ENCODE results near the gene SCAPER.
"Not testable (repeated sequence)": the region's sequence is repeated elsewhere in the genome, so short reads cannot be mapped to it uniquely, and the experiment has no call there.

SCAPER gene

DNA sequence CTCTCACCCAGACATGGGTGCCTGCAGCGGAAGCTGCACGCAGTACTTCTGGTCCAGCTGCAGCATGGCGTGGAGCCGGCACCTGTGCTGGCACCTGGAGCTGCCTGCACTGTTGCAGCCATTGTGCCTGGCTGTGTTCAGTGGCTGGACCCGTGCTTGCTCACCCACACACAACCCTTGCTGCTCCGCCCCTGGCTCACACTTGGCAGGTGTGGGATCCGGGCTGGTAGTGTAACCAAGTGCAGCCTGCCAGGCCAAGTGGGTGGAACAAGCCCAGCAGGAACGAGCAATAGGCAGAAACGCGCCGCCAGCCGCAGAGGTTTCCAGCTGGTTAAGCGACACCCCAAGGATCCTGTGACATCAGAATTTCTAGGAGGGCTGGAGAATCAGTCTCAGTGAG, 11.2 kb upstream of the SCAPER start:
- in situ Hi-C loops (cut with HindIII; ENCODE audit: low sequenced_read_pairs): no loop called here
- H3K4me3 ChIP-seq (ENCODE audit: low read depth, low read length): no peak overlapping the region
- DNase-seq (ENCODE audit: low read depth, low spot score): no peak
- TF ChIP-seq, protein P1, sequence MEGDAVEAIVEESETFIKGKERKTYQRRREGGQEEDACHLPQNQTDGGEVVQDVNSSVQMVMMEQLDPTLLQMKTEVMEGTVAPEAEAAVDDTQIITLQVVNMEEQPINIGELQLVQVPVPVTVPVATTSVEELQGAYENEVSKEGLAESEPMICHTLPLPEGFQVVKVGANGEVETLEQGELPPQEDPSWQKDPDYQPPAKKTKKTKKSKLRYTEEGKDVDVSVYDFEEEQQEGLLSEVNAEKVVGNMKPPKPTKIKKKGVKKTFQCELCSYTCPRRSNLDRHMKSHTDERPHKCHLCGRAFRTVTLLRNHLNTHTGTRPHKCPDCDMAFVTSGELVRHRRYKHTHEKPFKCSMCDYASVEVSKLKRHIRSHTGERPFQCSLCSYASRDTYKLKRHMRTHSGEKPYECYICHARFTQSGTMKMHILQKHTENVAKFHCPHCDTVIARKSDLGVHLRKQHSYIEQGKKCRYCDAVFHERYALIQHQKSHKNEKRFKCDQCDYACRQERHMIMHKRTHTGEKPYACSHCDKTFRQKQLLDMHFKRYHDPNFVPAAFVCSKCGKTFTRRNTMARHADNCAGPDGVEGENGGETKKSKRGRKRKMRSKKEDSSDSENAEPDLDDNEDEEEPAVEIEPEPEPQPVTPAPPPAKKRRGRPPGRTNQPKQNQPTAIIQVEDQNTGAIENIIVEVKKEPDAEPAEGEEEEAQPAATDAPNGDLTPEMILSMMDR (IDR thresholded peaks at IDR 0.05; ENCODE audit: low read depth, low read length): no peak

DNA sequence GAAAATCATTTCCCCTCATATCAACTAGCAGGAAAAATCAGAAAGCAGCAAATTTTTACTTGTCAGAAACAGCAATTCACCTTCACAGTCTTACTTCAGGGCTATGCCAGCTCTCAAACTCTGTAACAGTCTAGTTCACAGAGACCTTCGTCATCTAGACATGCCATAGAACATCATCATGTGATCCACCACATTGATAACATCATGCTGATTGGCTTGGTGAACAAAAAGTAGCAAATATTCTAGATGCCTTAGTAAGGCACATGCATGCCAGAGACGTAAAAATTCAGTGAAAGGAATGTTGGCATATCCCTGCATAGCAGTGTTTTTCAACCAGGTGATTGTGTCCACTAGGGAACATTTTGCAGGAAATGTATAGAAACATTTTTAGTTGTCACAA, 8.6 kb upstream of the SCAPER start:
- no peak for DNase-seq (ENCODE audit: low read depth, low spot score)
- H3K4me3 ChIP-seq (ENCODE audit: low read depth, low read length): no peak overlapping the region
- TF ChIP-seq, protein P1 (IDR thresholded peaks at IDR 0.05; ENCODE audit: low read depth, low read length): no peak
- in situ Hi-C loops (cut with HindIII; ENCODE audit: low sequenced_read_pairs): no loop called here

DNA sequence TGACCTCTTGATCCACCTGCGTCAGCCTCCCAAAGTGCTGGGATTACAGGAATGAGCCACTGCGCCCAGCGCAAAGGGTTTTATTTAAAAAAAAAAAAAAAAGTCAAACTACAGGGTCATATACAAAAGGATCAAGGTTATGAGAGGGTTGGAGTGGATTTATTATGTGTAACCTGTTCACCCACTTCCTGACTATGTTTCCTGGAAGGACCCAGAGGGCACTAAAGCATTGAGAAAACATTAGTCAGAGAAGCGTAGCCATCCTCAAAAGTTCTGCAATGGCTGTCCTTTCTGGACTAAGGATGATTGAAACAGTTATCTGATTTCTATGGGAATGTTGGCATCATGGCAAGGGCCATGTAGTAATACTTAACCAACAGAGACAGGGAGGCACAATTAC, 7.3 kb upstream of the SCAPER start:
- H3K4me3 ChIP-seq (ENCODE audit: low read depth, low read length): no peak overlapping the region
- no peak for DNase-seq (ENCODE audit: low read depth, low spot score)
- in situ Hi-C loops (cut with HindIII; ENCODE audit: low sequenced_read_pairs): no loop called here
- TF ChIP-seq, protein P1 (IDR thresholded peaks at IDR 0.05; ENCODE audit: low read depth, low read length): no peak

DNA sequence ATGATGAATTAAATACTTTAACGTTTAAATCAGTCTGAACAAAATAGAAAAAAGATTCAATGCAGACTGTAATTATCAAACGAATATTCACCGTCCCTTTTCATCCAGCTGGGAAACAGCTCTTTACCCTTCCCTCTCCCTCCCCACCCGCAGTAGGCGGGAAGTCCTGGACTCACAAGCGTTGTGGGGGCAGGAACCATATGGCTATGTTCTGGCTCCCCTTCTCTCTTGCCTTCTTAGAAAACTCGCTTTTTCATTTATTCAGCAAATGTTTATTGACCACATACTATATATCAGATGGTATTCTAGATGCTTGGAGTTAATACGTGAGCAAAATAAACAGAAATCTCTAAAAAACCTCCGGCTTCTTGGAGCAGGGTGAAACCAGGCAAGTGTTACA, 715 bp upstream of the SCAPER start:
- H3K4me3 ChIP-seq (ENCODE audit: low read depth, low read length): peak overlapping the region; percentile 86
- no peak for DNase-seq (ENCODE audit: low read depth, low spot score)
- in situ Hi-C loops (cut with HindIII; ENCODE audit: low sequenced_read_pairs): no loop called here
- TF ChIP-seq, protein P1 (IDR thresholded peaks at IDR 0.05; ENCODE audit: low read depth, low read length): no peak

DNA sequence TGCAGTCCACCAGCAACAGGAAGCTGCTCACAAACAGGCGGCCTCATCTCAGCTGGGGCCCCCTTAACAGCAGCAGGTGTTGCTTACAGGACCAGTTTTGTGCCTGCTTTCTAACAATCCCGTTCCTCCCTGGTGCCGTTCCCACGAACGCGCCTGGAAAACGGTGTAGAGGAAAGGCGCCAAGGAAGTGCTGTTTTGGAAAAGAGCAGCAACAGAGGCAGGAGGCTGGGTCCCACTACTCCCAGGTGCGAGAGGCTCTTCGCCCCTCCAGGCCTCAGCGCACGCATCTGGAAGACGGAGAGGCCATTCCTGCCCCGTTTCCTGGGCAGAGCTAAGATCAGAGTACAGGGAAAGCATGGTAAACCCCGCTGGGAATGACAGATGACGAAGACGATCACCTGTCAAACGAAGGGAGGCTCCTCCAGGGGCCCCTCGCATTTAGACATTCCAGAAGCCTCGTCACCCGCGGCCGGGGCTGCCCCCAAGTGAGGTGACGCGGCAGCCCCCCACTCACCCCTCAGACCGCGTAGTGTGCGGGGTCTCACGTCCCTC, 603 bp downstream of the SCAPER start:
- DNase-seq (ENCODE audit: low read depth, low spot score): peak; percentile 16
- in situ Hi-C loops (cut with HindIII; ENCODE audit: low sequenced_read_pairs): no loop called here
- H3K4me3 ChIP-seq (ENCODE audit: low read depth, low read length): peak overlapping the region; percentile 86
- TF ChIP-seq, protein P1 (IDR thresholded peaks at IDR 0.05; ENCODE audit: low read depth, low read length): no peak

GRCh38 chr15:76903251-76903681, 1.9 kb downstream of the SCAPER start:
- TF ChIP-seq, protein P1 (IDR thresholded peaks at IDR 0.05; ENCODE audit: low read depth, low read length): peak; percentile 10
- DNase-seq (ENCODE audit: low read depth, low spot score): peak; percentile 9
- in situ Hi-C loops (cut with HindIII; ENCODE audit: low sequenced_read_pairs): no loop called here
- no peak overlapping the region for H3K4me3 ChIP-seq (ENCODE audit: low read depth, low read length)

GRCh38 chr15:76901965-76902364, 3.2 kb downstream of the SCAPER start:
- TF ChIP-seq, protein P1 (IDR thresholded peaks at IDR 0.05; ENCODE audit: low read depth, low read length): no peak
- DNase-seq (ENCODE audit: low read depth, low spot score): no peak
- in situ Hi-C loops (cut with HindIII; ENCODE audit: low sequenced_read_pairs): no loop called here
- H3K4me3 ChIP-seq (ENCODE audit: low read depth, low read length): no peak overlapping the region

DNA sequence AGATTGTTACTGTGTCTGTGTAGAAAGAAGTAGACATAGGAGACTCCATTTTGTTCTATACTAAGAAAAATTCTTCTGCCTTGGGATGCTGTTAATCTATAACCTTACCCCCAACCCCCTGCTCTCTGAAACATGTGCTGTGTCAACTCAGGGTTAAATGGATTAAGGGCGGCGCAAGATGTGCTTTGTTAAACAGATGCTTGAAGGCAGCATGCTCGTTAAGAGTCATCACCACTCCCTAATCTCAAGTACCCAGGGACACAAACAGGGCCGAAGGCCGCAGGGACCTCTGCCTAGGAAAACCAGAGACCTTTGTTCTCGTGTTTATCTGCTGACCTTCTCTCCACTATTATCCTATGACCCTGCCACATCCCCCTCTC, 5.2 kb downstream of the SCAPER start:
- H3K4me3 ChIP-seq (ENCODE audit: low read depth, low read length); DNase-seq (ENCODE audit: low read depth, low spot score); in situ Hi-C loops (cut with HindIII; ENCODE audit: low sequenced_read_pairs): not testable (repeated sequence)

DNA sequence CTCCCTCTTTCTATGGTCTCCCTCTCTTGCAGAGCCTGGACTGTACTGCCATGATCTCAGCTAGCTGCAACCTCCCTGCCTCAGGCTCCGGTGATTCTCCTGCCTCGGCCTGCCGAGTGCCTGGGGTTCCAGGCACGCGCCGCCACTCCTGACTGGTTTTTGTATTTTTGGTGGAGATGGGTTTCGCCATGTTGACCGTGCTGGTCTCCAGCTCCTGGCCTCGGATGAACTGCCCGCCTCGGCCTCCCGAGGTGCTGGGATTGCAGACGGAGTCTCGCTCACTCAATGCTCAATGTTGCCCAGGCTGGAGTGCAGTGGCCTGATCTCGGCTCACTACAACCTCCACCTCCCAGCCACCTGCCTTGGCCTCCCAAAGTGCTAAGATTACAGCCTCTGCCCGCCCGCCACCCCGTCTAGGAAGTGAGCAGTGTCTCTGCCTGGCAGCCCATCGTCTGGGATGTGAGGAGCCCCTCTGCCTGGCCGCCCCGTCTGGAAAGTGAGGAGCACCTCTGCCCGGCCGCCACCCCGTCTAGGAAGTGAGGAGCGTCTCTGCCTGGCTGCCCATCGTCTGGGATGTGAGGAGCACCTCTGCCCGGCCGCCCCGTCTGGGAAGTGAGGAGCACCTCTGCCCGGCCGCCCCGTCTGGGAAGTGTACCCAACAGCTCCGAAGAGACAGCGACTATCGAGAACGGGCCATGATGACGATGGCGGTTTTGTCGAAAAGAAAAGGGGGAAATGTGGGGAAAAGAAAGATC, 5.8 kb downstream of the SCAPER start:
- DNase-seq (ENCODE audit: low read depth, low spot score); H3K4me3 ChIP-seq (ENCODE audit: low read depth, low read length); in situ Hi-C loops (cut with HindIII; ENCODE audit: low sequenced_read_pairs): not testable (repeated sequence)

All from astrocyte of the spinal cord (primary cell).